Kidney (tissue), 14 donors: ENCODE measurements around the gene CATSPERD. TPM values are rescaled to one million over a fixed set of nuclear protein-coding genes. Genes with fewer than 3 reads are reported as not detected.

Source experiments
- DNase-seq, 5 donors: peaks; one replicate each; pipeline ENCODE4 v3.0.0-alpha.2; 2013 to 2020
- FAIRE-seq: peaks from 2 replicates; lab custom pipeline; 2012; peaks lifted over from hg19 to GRCh38; lab: Jason Lieb, UNC
- H3K27ac ChIP-seq, 2 donors: one replicate each; pipeline ENCODE4 v1.7.0; 2013; ENCODE audit warnings: low read depth in 2 of 2, low read length in 2 of 2, inconsistent platforms in 1 of 2
- H3K27me3 ChIP-seq: one replicate; pipeline ENCODE4 v1.7.1; 2013; ENCODE audit warnings: low read length, inconsistent platforms; ENCODE audit not compliant: control insufficient read depth, insufficient read depth
- H3K36me3 ChIP-seq, 3 donors: one replicate each; pipeline versions ENCODE4 v1.7.0 to v1.7.1; 2013; ENCODE audit warnings: low read length in 3 of 3, control low read depth in 1 of 3, inconsistent platforms in 1 of 3; ENCODE audit not compliant: insufficient read depth in 3 of 3, control insufficient read depth in 2 of 3
- H3K4me1 ChIP-seq, 3 donors: one replicate each; pipeline versions ENCODE4 v1.7.0 to v1.7.1; 2013; ENCODE audit warnings: low read length in 3 of 3, inconsistent platforms in 1 of 3, low read depth in 1 of 3; ENCODE audit not compliant: control insufficient read depth in 2 of 3, insufficient read depth in 2 of 3
- H3K4me3 ChIP-seq, 3 donors: one replicate each; pipeline versions ENCODE4 v1.7.0 to v1.8.1; 2013; ENCODE audit warnings: low read length in 3 of 3, control low read depth in 1 of 3, inconsistent platforms in 1 of 3
- H3K9ac ChIP-seq, 3 donors: one replicate each; pipeline versions ENCODE4 v1.7.0 to v1.7.1; 2013; ENCODE audit warnings: low read length in 3 of 3, control low read depth in 1 of 3, inconsistent platforms in 1 of 3
- H3K9me3 ChIP-seq, 3 donors: one replicate each; pipeline versions ENCODE4 v1.7.0 to v1.7.1; 2013; ENCODE audit warnings: low read length in 3 of 3, control low read depth in 1 of 3, inconsistent platforms in 1 of 3; ENCODE audit not compliant: control insufficient read depth in 2 of 3, insufficient read depth in 1 of 3
- CTCF ChIP-seq: IDR thresholded peaks from 3 replicates; pipeline ENCODE4 v1.5.1; 2012; ENCODE audit warnings: mild to moderate bottlenecking, moderate library complexity, borderline replicate concordance; ENCODE audit not compliant: insufficient read depth; ENCODE audit errors: extremely low read depth
- intact Hi-C: fragments of 100-400 bp; cut with DNase I; formaldehyde crosslinking; loops from one replicate; pipeline ENCODE4 v1.11.1; 2022
- polyA plus RNA-seq: library from polyadenylated mRNA; stranded (reverse); fragments of 350-450 nt; fragmentation: Illumina TruSeq; extraction: RNeasy Lipid Tissue Mini Kit (QIAGEN cat#74804); gene quantifications from one replicate; pipeline ENCODE4 v1.2.3, GENCODE V29; 2014; ENCODE audit warnings: low read depth, low replicate concordance; ENCODE audit not compliant: insufficient read depth
- total RNA-seq: library from RNA; stranded (reverse); fragmentation: NEBNext Ultra II Directional; extraction: Animal tissue kit (Norgen Biotek cat#: 25700); gene quantifications from one replicate; pipeline ENCODE4 v1.2.1, GENCODE V29; 2021
- donor health status: control.
- donor health status: control.
- donor health status: control.
- donor health status: control.
- donor health status: control.
- donor health status: DM: yes; HTN: yes; CAD: no.
- donor health status: Normal renal cell carcinoma (clear cell type).

CATSPERD gene
- total and polyA plus RNA-seq, 2 donors from 2014 or later = not detected

- Histone ChIP-seq H3K27ac (no peak overlapping the region), H3K4me3 (no peak overlapping the region), H3K4me1 (peaks cover 0 to 4% (median 0%) of the 10 kb centered on the region in 3 donors), H3K36me3 (no peaks in the 10 kb centered on the region), H3K27me3 (no peaks in the 10 kb centered on the region), H3K9ac (no peak overlapping the region), H3K9me3 (no peaks in the 10 kb centered on the region)
- intact Hi-C loops = no loop called here
- no peak for FAIRE-seq
- no peak for TF ChIP-seq CTCF
- DNase-seq = no peak
Observed at GRCh38 chr19:5795382-5795919, 75.0 kb downstream of the CATSPERD start.

GRCh38 chr19:5798244-5798643, 77.8 kb downstream of the CATSPERD start:
- intact Hi-C loops = no loop called here

GRCh38 chr19:5799247-5800241, 79.1 kb downstream of the CATSPERD start:
- Histone ChIP-seq H3K36me3 (no peaks in the 10 kb centered on the region), H3K4me1 (peaks cover 0 to 8% (median 0%) of the 10 kb centered on the region in 3 donors), H3K27me3 (no peaks in the 10 kb centered on the region), H3K27ac (no peak overlapping the region), H3K4me3 (no peak overlapping the region), H3K9me3 (no peaks in the 10 kb centered on the region), H3K9ac (no peak overlapping the region)
- TF ChIP-seq CTCF = no peak
- no peak for FAIRE-seq
- intact Hi-C loops = loop anchor here (10.0 kb wide), 1 partner anchor 95 kb away; no protein-coding TSS in a partner anchor
- no peak for DNase-seq

More at GRCh38 chr19:5798244-5798643, 77.8 kb downstream of the CATSPERD start:
- H3K36me3 ChIP-seq = no peaks in the 10 kb centered on the region
- no peak overlapping the region for H3K4me3 ChIP-seq
- H3K4me1 ChIP-seq = peaks cover 0 to 3% (median 0%) of the 10 kb centered on the region in 3 donors
- no peak for FAIRE-seq
- H3K9me3 ChIP-seq = no peaks in the 10 kb centered on the region
- TF ChIP-seq CTCF = no peak
- H3K9ac ChIP-seq = no peak overlapping the region
- no peak overlapping the region for H3K27ac ChIP-seq
- no peaks in the 10 kb centered on the region for H3K27me3 ChIP-seq
- no peak for DNase-seq
